Osteoblast (primary cell): Measurements from ENCODE around the gene SGF29. TPM values are rescaled to one million over a fixed set of nuclear protein-coding genes. Genes with fewer than 3 reads are reported as not detected.
A peak's percentile ranks its signal among the peaks of the same experiment; 100 is the strongest.

Experiments used
- DNase-seq: peaks from one replicate; pipeline ENCODE4 v3.0.0; 2011; ENCODE audit warnings: low spot score, mixed read lengths; ENCODE audit not compliant: insufficient read length; ENCODE audit errors: missing footprints
- H2AFZ ChIP-seq: 2 replicates; pipeline ENCODE4 v1.6.0; 2011; ENCODE audit warnings: mild to moderate bottlenecking, low read length
- H3K27ac ChIP-seq: 2 replicates; pipeline ENCODE4 v1.5.1; 2011; ENCODE audit warnings: mild to moderate bottlenecking, low read depth, low read length, moderate library complexity
- H3K27me3 ChIP-seq: 2 replicates; pipeline ENCODE4 v1.6.0; 2012; ENCODE audit warnings: mild to moderate bottlenecking, control low read depth, inconsistent platforms, low read length, moderate library complexity; ENCODE audit not compliant: insufficient read depth
- H3K36me3 ChIP-seq: 2 replicates; pipeline ENCODE4 v1.5.1; 2011; ENCODE audit warnings: mild to moderate bottlenecking, low read length, control low read depth, moderate library complexity; ENCODE audit not compliant: insufficient read depth
- H3K4me1 ChIP-seq: 2 replicates; pipeline ENCODE4 v1.5.1; 2011; ENCODE audit warnings: mild to moderate bottlenecking, low read length, control low read depth, moderate library complexity; ENCODE audit not compliant: insufficient read depth
- H3K4me2 ChIP-seq: 2 replicates; pipeline ENCODE4 v1.6.0; 2011; ENCODE audit warnings: mild to moderate bottlenecking, low read length; ENCODE audit not compliant: insufficient read depth
- H3K4me3 ChIP-seq: fragments of 200-600 bp; sonication (generic); 3 replicates; pipeline ENCODE4 v1.5.1; 2012; ENCODE audit warnings: mild to moderate bottlenecking, low read length, inconsistent platforms; ENCODE audit not compliant: insufficient read depth
- H3K79me2 ChIP-seq: 2 replicates; pipeline ENCODE4 v1.6.0; 2012; ENCODE audit warnings: mild to moderate bottlenecking, low read length, control low read depth, inconsistent platforms; ENCODE audit not compliant: insufficient read depth
- H3K9me3 ChIP-seq: 2 replicates; pipeline ENCODE4 v1.5.1; 2011; ENCODE audit warnings: low read depth, low read length, control low read depth
- H4K20me1 ChIP-seq: 2 replicates; pipeline ENCODE4 v1.6.0; 2012; ENCODE audit warnings: mild to moderate bottlenecking, low read length, control low read depth; ENCODE audit not compliant: insufficient read depth
- total RNA-seq: library from RNA; depleted of rRNA; stranded (reverse); fragments of >200 nt; gene quantifications from 2 replicates; pipeline ENCODE4 v1.2.3, GENCODE V29; 2012
- TF ChIP-seq, protein P1 (sequence below): IDR thresholded peaks from 2 replicates; pipeline ENCODE4 v1.5.1; 2011; ENCODE audit warnings: mild to moderate bottlenecking, low read depth, low read length, moderate library complexity; ENCODE audit errors: extremely low read depth

SGF29 gene
- total RNA-seq, 1 donor = 13.4 TPM

- Histone ChIP-seq H3K36me3 (peaks cover 4% of the 10 kb centered on the region), H3K79me2 (peaks cover 17% of the 10 kb centered on the region), H3K27me3 (no peaks in the 10 kb centered on the region), H4K20me1 (no peaks in the 10 kb centered on the region), H3K4me3 (peak overlapping the region; percentile 73), H3K4me2 (peak overlapping the region; percentile 86), H2AFZ (peak overlapping the region; percentile 92), H3K27ac (peak overlapping the region; percentile 67), H3K9me3 (no peaks in the 10 kb centered on the region), H3K4me1 (peaks cover 19% of the 10 kb centered on the region)
- DNase-seq = no peak
- TF ChIP-seq, protein P1, sequence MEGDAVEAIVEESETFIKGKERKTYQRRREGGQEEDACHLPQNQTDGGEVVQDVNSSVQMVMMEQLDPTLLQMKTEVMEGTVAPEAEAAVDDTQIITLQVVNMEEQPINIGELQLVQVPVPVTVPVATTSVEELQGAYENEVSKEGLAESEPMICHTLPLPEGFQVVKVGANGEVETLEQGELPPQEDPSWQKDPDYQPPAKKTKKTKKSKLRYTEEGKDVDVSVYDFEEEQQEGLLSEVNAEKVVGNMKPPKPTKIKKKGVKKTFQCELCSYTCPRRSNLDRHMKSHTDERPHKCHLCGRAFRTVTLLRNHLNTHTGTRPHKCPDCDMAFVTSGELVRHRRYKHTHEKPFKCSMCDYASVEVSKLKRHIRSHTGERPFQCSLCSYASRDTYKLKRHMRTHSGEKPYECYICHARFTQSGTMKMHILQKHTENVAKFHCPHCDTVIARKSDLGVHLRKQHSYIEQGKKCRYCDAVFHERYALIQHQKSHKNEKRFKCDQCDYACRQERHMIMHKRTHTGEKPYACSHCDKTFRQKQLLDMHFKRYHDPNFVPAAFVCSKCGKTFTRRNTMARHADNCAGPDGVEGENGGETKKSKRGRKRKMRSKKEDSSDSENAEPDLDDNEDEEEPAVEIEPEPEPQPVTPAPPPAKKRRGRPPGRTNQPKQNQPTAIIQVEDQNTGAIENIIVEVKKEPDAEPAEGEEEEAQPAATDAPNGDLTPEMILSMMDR = no peak
Measured at GRCh38 chr16:28537964-28538732, 15.6 kb upstream of the SGF29 start.

DNA sequence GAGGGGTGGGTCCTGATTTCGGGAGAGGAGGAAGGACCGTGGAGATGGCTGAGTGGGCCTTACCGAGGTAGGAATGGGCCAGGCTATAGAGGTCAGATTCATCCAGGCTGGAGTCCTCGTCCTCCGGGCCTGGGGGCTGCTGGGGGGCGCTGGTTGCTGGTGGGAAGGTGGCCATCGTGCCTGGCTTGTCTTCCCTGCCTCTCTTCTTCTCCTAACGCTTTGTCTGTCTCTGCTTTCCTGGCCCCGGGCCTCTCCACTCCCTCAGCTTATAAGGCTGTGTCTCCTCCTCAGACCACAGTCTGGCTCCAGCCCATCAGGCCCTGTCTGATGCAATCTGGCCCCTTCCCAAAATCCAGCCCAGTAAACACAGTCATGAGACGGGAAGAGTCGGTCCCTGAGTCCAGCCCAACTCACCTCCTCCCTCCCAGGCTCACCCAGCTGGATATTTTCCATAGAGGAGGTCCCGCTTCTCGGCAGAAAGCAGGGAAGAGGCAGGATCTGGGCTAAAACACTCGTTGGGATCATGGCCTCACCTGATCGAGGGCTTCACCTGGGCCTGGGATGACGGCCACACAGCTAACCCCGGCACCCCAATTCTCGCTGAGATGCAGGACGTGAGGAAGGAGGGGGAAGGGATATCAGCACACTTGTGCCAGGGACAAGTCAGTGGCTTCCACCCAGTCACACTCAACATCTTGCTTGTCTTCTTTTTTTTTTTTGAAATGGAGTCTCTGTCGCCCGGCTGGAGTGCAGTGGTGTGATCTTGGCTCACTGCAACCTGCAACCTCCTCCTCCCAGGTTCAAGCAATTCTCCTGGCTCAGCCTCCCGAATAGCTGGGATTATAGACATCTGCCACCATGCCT is 14.8 kb upstream of the SGF29 start, which contains the start of gene NUPR1:
TSS of gene NUPR1 (minus strand) at position 242 of the 864 bp plus-strand sequence. CDS start at position 175, 67 bp downstream.
- Histone ChIP-seq H3K36me3 (peaks cover 4% of the 10 kb centered on the region), H3K4me1 (peaks cover 19% of the 10 kb centered on the region)

GRCh38 chr16:28540346-28540745 is 13.4 kb upstream of the SGF29 start:
- no peaks in the 10 kb centered on the region for H3K27me3 ChIP-seq
- peak overlapping the region; percentile 1 for H2AFZ ChIP-seq
- no peak for DNase-seq

More for the DNA sequence above, 14.8 kb upstream of the SGF29 start, which contains the start of gene NUPR1:
- DNase-seq = peak; percentile 98
- peak within 1 kb of the TSS; percentile 86 for H3K4me2 ChIP-seq
- no peaks in the 10 kb centered on the region for H3K9me3 ChIP-seq
- peak within 1 kb of the TSS; percentile 67 for H3K27ac ChIP-seq
- TF ChIP-seq, protein P1 = no peak
- no peaks in the 10 kb centered on the region for H4K20me1 ChIP-seq
- no peaks in the 10 kb centered on the region for H3K27me3 ChIP-seq
- H2AFZ ChIP-seq = peak within 1 kb of the TSS; percentile 92
- peak within 1 kb of the TSS; percentile 73 for H3K4me3 ChIP-seq
- H3K79me2 ChIP-seq = peaks cover 17% of the 10 kb centered on the region

More at GRCh38 chr16:28540346-28540745, 13.4 kb upstream of the SGF29 start:
- peaks cover 17% of the 10 kb centered on the region for H3K79me2 ChIP-seq
- H3K9me3 ChIP-seq = no peaks in the 10 kb centered on the region
- no peak overlapping the region for H3K4me2 ChIP-seq
- no peak overlapping the region for H3K27ac ChIP-seq
- TF ChIP-seq, protein P1 = no peak
- H4K20me1 ChIP-seq = no peaks in the 10 kb centered on the region
- no peak overlapping the region for H3K4me3 ChIP-seq
- H3K36me3 ChIP-seq = peaks cover 4% of the 10 kb centered on the region
- H3K4me1 ChIP-seq = peaks cover 19% of the 10 kb centered on the region
